ENCODE measurements around the gene RPL7A. TPM values are rescaled to one million over a fixed set of nuclear protein-coding genes. Genes with fewer than 3 reads are reported as not detected.
"Not testable (repeated sequence)": the region's sequence is repeated elsewhere in the genome, so short reads cannot be mapped to it uniquely, and the experiment has no call there.

The RPL7A gene
- polyA plus RNA-seq, 3 donors: 2,933 to 4,055 (median 3,432) TPM

GRCh38 chr9:133323991-133324703 is 23.9 kb upstream of the RPL7A start:
- no peak overlapping the region for H3K27ac ChIP-seq (ENCODE audit: low read depth, low read length)
- 84 to 88% (median 86%) methylated on average over 13 of the region's 13 CpGs for WGBS, 3 donors

- not testable (repeated sequence) for H3K27ac ChIP-seq (ENCODE audit: low read depth, low read length)
- WGBS, 3 donors: 89 to 92% (median 91%) methylated on average over 6 of the region's 6 CpGs
Observed at GRCh38 chr9:133327021-133327420, 21.0 kb upstream of the RPL7A start.

- WGBS, 3 donors: 88 to 92% (median 91%) methylated on average over 10 of the region's 10 CpGs
- H3K27ac ChIP-seq (ENCODE audit: low read depth, low read length): no peak overlapping the region
Observed at GRCh38 chr9:133327834-133328484, 20.1 kb upstream of the RPL7A start.

- WGBS, 3 donors: 53 to 57% (median 55%) methylated on average over 21 of the region's 21 CpGs
- not testable (repeated sequence) for H3K27ac ChIP-seq (ENCODE audit: low read depth, low read length)
Observed at GRCh38 chr9:133329306-133330156, 18.5 kb upstream of the RPL7A start.

GRCh38 chr9:133331221-133331620 is 16.8 kb upstream of the RPL7A start:
- 81 to 88% (median 84%) methylated on average over 19 of the region's 19 CpGs for WGBS, 3 donors
- H3K27ac ChIP-seq (ENCODE audit: low read depth, low read length): no peak overlapping the region

- H3K27ac ChIP-seq (ENCODE audit: low read depth, low read length): no peak overlapping the region
- 95 to 97% (median 96%) methylated on average over 56 to 57 of the region's 57 CpGs for WGBS, 3 donors
Observed at GRCh38 chr9:133331641-133332380, 16.2 kb upstream of the RPL7A start.

GRCh38 chr9:133332381-133332730 is 15.7 kb upstream of the RPL7A start:
- 88 to 94% (median 90%) methylated on average over 20 of the region's 20 CpGs for WGBS, 3 donors
- H3K27ac ChIP-seq (ENCODE audit: low read depth, low read length): no peak overlapping the region

- H3K27ac ChIP-seq (ENCODE audit: low read depth, low read length): no peak overlapping the region
- 88 to 94% (median 89%) methylated on average over 11 of the region's 11 CpGs for WGBS, 3 donors
Observed at GRCh38 chr9:133333011-133333410, 15.0 kb upstream of the RPL7A start.

GRCh38 chr9:133333566-133333965 is 14.5 kb upstream of the RPL7A start:
- no peak overlapping the region for H3K27ac ChIP-seq (ENCODE audit: low read depth, low read length)
- WGBS, 3 donors: 85 to 89% (median 89%) methylated on average over 8 to 10 of the region's 10 CpGs

- H3K27ac ChIP-seq (ENCODE audit: low read depth, low read length): no peak overlapping the region
- 81 to 91% (median 86%) methylated on average over 6 of the region's 6 CpGs for WGBS, 3 donors
Observed at GRCh38 chr9:133334161-133334560, 13.9 kb upstream of the RPL7A start.

GRCh38 chr9:133334888-133335287 is 13.1 kb upstream of the RPL7A start:
- 73 to 77% (median 74%) methylated on average over 11 of the region's 11 CpGs for WGBS, 3 donors
- not testable (repeated sequence) for H3K27ac ChIP-seq (ENCODE audit: low read depth, low read length)

GRCh38 chr9:133335924-133336811 is 11.8 kb upstream of the RPL7A start, which contains the start of gene SURF6:
TSS of gene SURF6 (minus strand) at chr9:133336188. CDS start at chr9:133336132, 56 bp downstream.
- 3 to 6% (median 5%) methylated on average over 69 to 70 of the region's 70 CpGs for WGBS, 3 donors
- H3K27ac ChIP-seq (ENCODE audit: low read depth, low read length): no peak within 1 kb of the TSS

GRCh38 chr9:133339641-133340040 is 8.4 kb upstream of the RPL7A start:
- 62 to 74% (median 72%) methylated on average over 5 of the region's 5 CpGs for WGBS, 3 donors
- H3K27ac ChIP-seq (ENCODE audit: low read depth, low read length): no peak overlapping the region

- H3K27ac ChIP-seq (ENCODE audit: low read depth, low read length): no peak overlapping the region
- WGBS, 3 donors: 34 to 83% (median 48%) methylated on average over 3 of the region's 3 CpGs
Observed at GRCh38 chr9:133340256-133340655, 7.8 kb upstream of the RPL7A start.

- 75 to 95% (median 75%) methylated on average over 13 of the region's 13 CpGs for WGBS, 3 donors
- H3K27ac ChIP-seq (ENCODE audit: low read depth, low read length): no peak overlapping the region
Observed at GRCh38 chr9:133340916-133341315, 7.1 kb upstream of the RPL7A start.

- no peak overlapping the region for H3K27ac ChIP-seq (ENCODE audit: low read depth, low read length)
- WGBS, 3 donors: 73 to 88% (median 82%) methylated on average over 15 of the region's 15 CpGs
Observed at GRCh38 chr9:133341369-133342068, 6.5 kb upstream of the RPL7A start.

GRCh38 chr9:133342069-133342406 is 6.0 kb upstream of the RPL7A start:
- H3K27ac ChIP-seq (ENCODE audit: low read depth, low read length): no peak overlapping the region
- WGBS, 3 donors: 72 to 87% (median 75%) methylated on average over 12 of the region's 12 CpGs
